Fibroblast of skin of abdomen (primary cell): ENCODE data around the gene FBXO8.

Source experiments
- DNase-seq: peaks from one replicate; pipeline ENCODE4 v3.0.0-alpha.2; 2013

The FBXO8 gene

DNA sequence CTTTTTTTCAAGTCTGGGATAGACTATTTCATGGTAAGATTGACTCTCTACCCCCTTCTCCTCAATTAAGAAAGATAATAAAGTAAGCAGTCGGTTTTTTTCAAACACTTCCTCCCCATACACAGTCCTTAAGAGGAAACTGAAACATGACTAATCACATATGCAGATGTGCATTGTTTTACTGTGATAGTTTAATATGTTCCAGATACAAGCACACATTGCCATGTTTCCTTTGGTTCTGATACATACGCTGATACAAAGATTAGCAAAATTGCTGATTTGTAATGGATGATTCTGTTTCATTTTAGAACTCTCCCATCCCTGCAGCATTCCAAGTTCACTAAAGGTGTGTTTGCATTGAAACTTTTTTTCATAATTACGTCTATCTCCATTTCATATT is 76.1 kb downstream of the FBXO8 start:
- DNase-seq, result peak; percentile 41

DNA sequence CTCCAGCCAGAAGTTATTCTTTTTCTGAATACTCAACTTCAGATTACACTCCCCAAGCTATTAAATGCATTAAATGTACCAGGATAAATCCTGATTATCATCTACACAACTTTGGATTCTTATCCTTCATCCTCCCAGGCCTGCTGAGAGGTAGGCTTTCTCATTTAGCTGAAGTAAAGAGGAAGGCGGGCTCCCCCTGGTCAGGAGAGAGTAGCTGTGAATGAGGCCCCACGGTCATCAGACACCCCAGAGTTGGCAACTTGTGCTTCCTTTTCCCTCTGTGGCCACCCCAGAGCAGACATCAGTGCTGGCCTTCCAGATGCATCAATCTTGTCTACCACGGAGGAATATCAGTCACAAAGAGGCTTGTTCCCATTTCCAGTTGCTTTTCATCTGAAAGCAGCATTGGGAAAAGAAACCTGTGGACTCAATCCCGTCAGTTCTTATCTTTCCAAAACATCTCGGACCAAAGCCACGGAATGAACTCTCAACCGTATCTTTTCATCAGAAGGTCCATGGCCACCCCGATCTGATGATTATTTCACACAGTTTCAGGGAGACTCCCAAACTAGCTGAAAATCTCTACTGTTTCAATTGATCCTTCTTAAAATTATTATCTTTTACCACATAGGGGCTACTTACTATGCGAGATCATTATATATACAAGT is 79.2 kb downstream of the FBXO8 start:
- DNase-seq, result no peak

GRCh38 chr4:174201871-174202270 is 81.6 kb downstream of the FBXO8 start:
- no peak for DNase-seq

DNA sequence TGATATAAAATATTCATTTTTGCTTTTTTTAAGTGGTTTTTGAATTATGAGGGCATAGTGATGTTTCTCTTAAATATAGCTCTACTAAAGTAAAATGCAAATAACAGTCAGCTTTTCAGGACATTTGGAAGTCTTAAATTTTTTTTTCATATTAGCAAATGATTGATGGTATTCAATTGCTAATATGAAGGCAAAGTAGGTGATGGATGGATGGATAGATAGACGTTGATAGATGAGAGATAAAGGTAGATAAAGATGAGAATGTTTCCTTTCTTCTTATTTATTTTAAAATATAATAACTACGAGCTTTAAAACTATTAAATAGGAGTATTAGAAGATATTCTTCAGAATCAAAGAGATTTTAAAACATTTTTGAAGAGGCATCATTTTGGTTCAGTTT is 83.7 kb downstream of the FBXO8 start:
- DNase-seq, result no peak

DNA sequence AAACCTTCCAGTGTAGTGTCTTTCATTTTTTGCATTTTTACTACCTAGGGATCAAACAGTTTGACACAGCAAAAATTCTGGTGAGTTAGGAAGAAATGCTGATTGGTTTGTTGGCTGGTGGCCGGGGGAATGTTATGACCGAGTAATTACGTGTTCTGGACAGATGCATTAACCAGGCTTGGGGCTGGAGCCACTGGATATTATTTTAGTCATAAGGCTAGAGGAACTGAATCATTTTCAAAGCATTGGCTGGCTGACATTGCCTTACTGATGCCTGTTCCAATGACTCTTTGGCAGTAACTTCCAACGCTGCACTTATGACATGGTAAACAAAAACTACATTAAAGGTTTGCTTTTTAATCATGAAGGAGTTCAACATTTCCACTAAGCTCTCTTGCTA is 84.6 kb downstream of the FBXO8 start:
- peak; percentile 87 for DNase-seq

DNA sequence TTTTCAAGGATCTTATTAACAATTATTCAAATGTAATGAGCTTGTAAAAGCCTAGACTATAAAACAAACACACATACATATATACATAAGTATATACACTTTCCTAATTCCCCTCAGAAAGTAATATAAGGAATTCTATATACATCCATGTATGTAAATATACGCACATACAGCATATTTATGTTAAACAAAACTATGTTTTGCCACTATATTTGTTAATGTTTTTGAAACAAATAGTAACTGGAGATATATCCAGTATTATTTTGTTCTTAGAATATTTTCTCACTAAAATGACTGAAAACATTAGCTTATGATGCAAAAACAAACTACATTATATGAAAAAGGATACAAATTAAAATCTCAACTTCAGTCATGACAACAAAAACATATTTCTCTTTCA is 85.1 kb downstream of the FBXO8 start:
- no peak for DNase-seq

DNA sequence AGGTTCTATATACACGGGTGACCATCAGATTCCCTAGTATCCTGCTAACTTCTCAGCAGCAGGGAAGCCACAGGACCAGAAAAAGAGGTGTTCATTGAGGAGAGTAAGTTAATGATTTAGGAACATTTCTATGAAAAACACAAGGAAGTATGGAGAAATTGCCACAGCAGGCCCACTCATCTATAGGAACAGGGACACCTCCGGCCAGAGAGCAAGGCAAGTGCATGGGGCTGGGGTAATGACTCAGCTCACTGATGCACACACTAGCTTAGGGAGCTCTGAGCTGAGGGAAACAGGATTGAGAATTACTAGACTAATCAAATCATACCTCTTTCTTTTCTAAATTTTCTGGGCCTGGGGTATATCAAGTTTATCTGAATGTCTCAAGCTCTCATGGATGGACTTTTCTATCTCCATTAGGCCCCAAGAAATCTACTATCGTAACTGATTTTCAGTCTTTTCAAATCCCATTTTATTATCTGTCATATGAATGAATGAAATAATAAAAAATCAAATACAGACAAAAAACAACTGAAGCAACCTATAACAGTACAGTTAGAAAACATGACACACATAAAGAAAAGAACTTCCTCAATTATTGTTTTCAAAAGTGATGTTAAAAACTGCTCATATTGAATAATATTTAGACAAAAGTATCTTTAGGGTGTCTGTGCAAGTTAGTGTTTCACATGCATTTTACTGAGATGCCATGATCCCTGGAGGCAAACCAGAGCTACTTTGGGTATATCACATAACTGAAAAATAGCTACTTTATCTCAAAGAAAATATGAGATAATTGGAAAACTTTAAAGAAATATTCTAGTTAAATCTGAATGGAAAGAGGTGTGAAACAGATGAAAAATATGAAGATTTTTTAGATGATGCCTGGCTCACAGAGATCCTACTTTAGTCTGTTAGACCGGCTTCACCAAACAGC is 89.8 kb downstream of the FBXO8 start:
- DNase-seq, result no peak

GRCh38 chr4:174192943-174193342 is 90.5 kb downstream of the FBXO8 start:
- no peak for DNase-seq

GRCh38 chr4:174190832-174191500 is 92.5 kb downstream of the FBXO8 start:
- DNase-seq, result no peak

GRCh38 chr4:174189392-174190015 is 94.0 kb downstream of the FBXO8 start:
- DNase-seq, result peak; percentile 38
